Endothelial cell of umbilical vein (primary cell): ENCODE measurements around the gene SUDS3. TPM values are rescaled to one million over a fixed set of nuclear protein-coding genes. Genes with fewer than 3 reads are reported as not detected.

Source experiments
- BruUV-seq: library from RNA; stranded (reverse); fragments of 400-500 nt; replicated peaks from 2 replicates; lab custom pipeline; 2021; lab: Mats Ljungman, UMichigan
- CTCF ChIA-PET: fragments of 300-600, 350-600 bp; sonication (Branson Sonifier 250); formaldehyde crosslinking; loops from one replicate; lab custom pipeline; 2021; ENCODE audit warnings: antibody characterized with exemption, inconsistent platforms; lab: Charles Lee
- POLR2A ChIA-PET: fragments of 300-600, 350-600 bp; sonication (Branson Sonifier 250); formaldehyde crosslinking; loops from one replicate; lab custom pipeline; 2021; ENCODE audit warnings: antibody characterized with exemption, inconsistent platforms; lab: Charles Lee
- DNase-seq: peaks from one replicate; pipeline ENCODE4 v3.0.0-alpha.2; 2011; ENCODE audit warnings: low read depth, low spot score
- FAIRE-seq: peaks from 2 replicates; lab custom pipeline; 2011; peaks lifted over from hg19 to GRCh38; lab: Jason Lieb, UNC
- H2AFZ ChIP-seq: 2 replicates; pipeline ENCODE4 v1.6.0; 2012; ENCODE audit warnings: low read depth, low read length, control low read depth, inconsistent platforms
- H3K27ac ChIP-seq: 2 replicates; pipeline ENCODE4 v1.5.1; 2011; ENCODE audit warnings: low read depth, mild to moderate bottlenecking, control low read depth, low read length, moderate library complexity; ENCODE audit not compliant: insufficient read depth
- H3K27me3 ChIP-seq, 2 experiments: 2 replicates each; pipeline versions ENCODE4 v1.6.0 to v1.6.1; 2011; ENCODE audit warnings: low read length in 2 of 2, mixed read lengths in 1 of 2; ENCODE audit not compliant: control insufficient read depth in 2 of 2, insufficient read depth in 2 of 2
- H3K36me3 ChIP-seq, 2 experiments: 2 replicates in 1 of 2; 3 replicates in 1 of 2; pipeline ENCODE4 v1.5.1; 2011; ENCODE audit warnings: low read length in 2 of 2, mild to moderate bottlenecking in 1 of 2, moderate library complexity in 1 of 2; ENCODE audit not compliant: control insufficient read depth in 2 of 2, insufficient read depth in 2 of 2; ENCODE audit errors: extremely low read depth in 1 of 2
- H3K4me1 ChIP-seq: 3 replicates; pipeline ENCODE4 v1.5.1; 2011; ENCODE audit warnings: mild to moderate bottlenecking, low read length; ENCODE audit not compliant: control insufficient read depth, insufficient read depth; ENCODE audit errors: extremely low read depth
- H3K4me2 ChIP-seq: 2 replicates; pipeline ENCODE4 v1.6.1; 2011; ENCODE audit warnings: low read length, control low read depth, mixed read lengths; ENCODE audit not compliant: insufficient read depth
- H3K4me3 ChIP-seq, 3 experiments: fragments of 200-600 bp in 1 of 3; sonication (generic), shearing (Covaris generic) in 1 of 3; replicated peaks in 1 of 3; 2 replicates each; pipeline ENCODE4 v1.5.1; 2011 to 2016; ENCODE audit warnings: control low read depth in 3 of 3, low read length in 3 of 3, mild to moderate bottlenecking in 2 of 3, inconsistent platforms in 1 of 3, low read depth in 1 of 3, moderate library complexity in 1 of 3; ENCODE audit not compliant: insufficient read depth in 1 of 3
- H3K79me2 ChIP-seq: 2 replicates; pipeline ENCODE4 v1.6.0; 2012; ENCODE audit warnings: low read length, inconsistent platforms; ENCODE audit not compliant: control insufficient read depth, insufficient read depth
- H3K9ac ChIP-seq: replicated peaks from 2 replicates; pipeline ENCODE3; 2011; ENCODE audit warnings: low read length, control low read depth; ENCODE audit not compliant: insufficient read depth; ENCODE audit errors: extremely low read depth
- H3K9me1 ChIP-seq: replicated peaks from 3 replicates; pipeline ENCODE4 v1.6.0; 2011; ENCODE audit warnings: mild to moderate bottlenecking, low read length; ENCODE audit not compliant: control insufficient read depth, insufficient read depth; ENCODE audit errors: extremely low read depth
- H3K9me3 ChIP-seq: replicated peaks from 2 replicates; pipeline ENCODE4 v1.5.1; 2012; ENCODE audit warnings: low read length, inconsistent platforms; ENCODE audit not compliant: control insufficient read depth, insufficient read depth
- H4K20me1 ChIP-seq: replicated peaks from 2 replicates; pipeline ENCODE3; 2011; ENCODE audit warnings: mild to moderate bottlenecking, low read length; ENCODE audit not compliant: control insufficient read depth, insufficient read depth; ENCODE audit errors: extremely low read depth
- CTCF ChIP-seq, 2 donors: IDR thresholded peaks; 1 replicate in 1 of 2; 2 replicates in 1 of 2; pipeline ENCODE4 v1.5.1; 2011; ENCODE audit warnings: low read length in 2 of 2, mild to moderate bottlenecking in 2 of 2, moderate library complexity in 2 of 2, control low read depth in 1 of 2, inconsistent platforms in 1 of 2, low read depth in 1 of 2; ENCODE audit not compliant: insufficient read depth in 1 of 2; ENCODE audit errors: extremely low read depth in 1 of 2
- EZH2 ChIP-seq: IDR thresholded peaks from 2 replicates; pipeline ENCODE4 v1.6.1; 2012; ENCODE audit warnings: borderline replicate concordance, low read depth, mild to moderate bottlenecking, moderate library complexity, low read length, inconsistent platforms; ENCODE audit not compliant: severe bottlenecking
- FOS ChIP-seq: IDR thresholded peaks from 2 replicates; pipeline ENCODE4 v1.6.1; 2011; ENCODE audit warnings: mild to moderate bottlenecking, low read length, moderate library complexity, borderline replicate concordance; ENCODE audit not compliant: insufficient read depth
- GATA2 ChIP-seq: IDR thresholded peaks from 2 replicates; pipeline ENCODE4 v1.7.0; 2011; ENCODE audit warnings: low read depth, mild to moderate bottlenecking, moderate library complexity, mixed read lengths, low read length; ENCODE audit not compliant: insufficient read length, insufficient read depth
- JUN ChIP-seq: IDR thresholded peaks from 2 replicates; pipeline ENCODE4 v1.6.1; 2011; ENCODE audit warnings: borderline replicate concordance, low read depth; ENCODE audit not compliant: insufficient read length, insufficient read depth
- MAX ChIP-seq: IDR thresholded peaks from 2 replicates; pipeline ENCODE4 v1.6.1; 2011; ENCODE audit not compliant: insufficient read depth, insufficient read length
- MYC ChIP-seq: IDR thresholded peaks from one replicate; pipeline ENCODE4 v1.6.1; 2011; ENCODE audit warnings: mild to moderate bottlenecking, low read depth, low read length
- POLR2A ChIP-seq: IDR thresholded peaks from 2 replicates; pipeline ENCODE4 v1.6.1; 2012; ENCODE audit warnings: low read depth, mild to moderate bottlenecking, control low read depth, low read length
- POLR2AphosphoS5 ChIP-seq: IDR thresholded peaks from 2 replicates; pipeline ENCODE4 v1.6.1; 2012; ENCODE audit warnings: low read depth, mild to moderate bottlenecking, control low read depth, low read length, moderate library complexity; ENCODE audit not compliant: insufficient read depth
- dilution Hi-C: fragments of 300-500 bp; cut with MboI; formaldehyde crosslinking; loops from one replicate; pipeline ENCODE4 v1.15.0; 2019; ENCODE audit warnings: low sequenced_read_pairs; ENCODE audit not compliant: extremely low pct_ligation_motif_present
- intact Hi-C: fragments of 100-400 bp; cut with micrococcal nuclease; formaldehyde crosslinking; loops from one replicate; pipeline ENCODE4 v1.10.0; 2022
- polyA plus RNA-seq, 4 experiments: library from polyadenylated mRNA; depleted of rRNA in 3 of 4; stranded (reverse) in 3 of 4; unstranded in 1 of 4; fragments of >200 nt; gene quantifications; 2 replicates each; pipeline versions ENCODE4 v1.2.1 to v1.2.3, GENCODE V29; 2011 to 2012; ENCODE audit warnings: missing spikeins in 1 of 4
- total RNA-seq: library from RNA; stranded (reverse); gene quantifications from 2 replicates; pipeline ENCODE4 v1.2.3, GENCODE V29; 2021

The SUDS3 gene
- total and polyA plus RNA-seq, 2 donors (not counting 3 experiments of a cell fraction or from before 2014, with no cell fraction given): 16.9 to 27.4 TPM

GRCh38 chr12:118427819-118428218 is 51.5 kb downstream of the SUDS3 start:
- CTCF ChIA-PET: interaction anchor here (1.2 to 1.3 kb wide), 2 partner anchors 8 to 22 kb away, joined by 3 to 4 read pairs; no protein-coding TSS in a partner anchor
- Histone ChIP-seq H3K27ac (no peak overlapping the region), H3K4me3 (no peak overlapping the region), H3K36me3 (no peaks in the 10 kb centered on the region), H3K79me2 (no peaks in the 10 kb centered on the region), H4K20me1 (no peaks in the 10 kb centered on the region), H3K9me3 (no peaks in the 10 kb centered on the region), H3K9me1 (no peaks in the 10 kb centered on the region), H2AFZ (no peak overlapping the region), H3K9ac (no peak overlapping the region), H3K4me2 (no peak overlapping the region), H3K27me3 (no peaks in the 10 kb centered on the region), H3K4me1 (no peaks in the 10 kb centered on the region)
- BruUV-seq: no TSS peak
- DNase-seq (no peak), FAIRE-seq (no peak)
- TF ChIP-seq EZH2 (no peak), MYC (no peak), POLR2AphosphoS5 (no peak), GATA2 (no peak)
- POLR2A ChIA-PET: interaction anchor here (0.6 kb wide), 1 partner anchor 1601 kb away, joined by 5 read pairs; no protein-coding TSS in a partner anchor
- intact Hi-C loops: no loop called here
- dilution Hi-C loops: no loop called here

- Histone ChIP-seq H4K20me1 (no peaks in the 10 kb centered on the region), H3K27ac (no peak overlapping the region), H3K27me3 (no peaks in the 10 kb centered on the region), H3K4me3 (no peak overlapping the region), H2AFZ (no peak overlapping the region), H3K36me3 (no peaks in the 10 kb centered on the region), H3K9me1 (no peaks in the 10 kb centered on the region), H3K9me3 (no peaks in the 10 kb centered on the region), H3K4me2 (no peak overlapping the region), H3K4me1 (no peaks in the 10 kb centered on the region), H3K79me2 (no peaks in the 10 kb centered on the region), H3K9ac (no peak overlapping the region)
- FAIRE-seq: no peak
- BruUV-seq: no TSS peak
- no peak for TF ChIP-seq JUN
- no peak for TF ChIP-seq FOS
- TF ChIP-seq GATA2: no peak
- no peak for TF ChIP-seq EZH2
- TF ChIP-seq POLR2A: no peak
- no peak for TF ChIP-seq POLR2AphosphoS5
- no peak for TF ChIP-seq MYC
- no peak for TF ChIP-seq CTCF (IDR thresholded peaks at IDR 0.05; ENCODE audit: extremely low read depth in 1 of 2, insufficient read depth in 1 of 2, low read depth in 1 of 2, low read length in 2 of 2)
- TF ChIP-seq MAX: no peak
- POLR2A ChIA-PET: no interaction called here
- DNase-seq: no peak
- intact Hi-C loops: no loop called here
- CTCF ChIA-PET: no interaction called here
- dilution Hi-C loops: no loop called here
Measured at GRCh38 chr12:118428643-118429042, 52.3 kb downstream of the SUDS3 start.
